GM10266 (cell line): ENCODE measurements around the gene NMRK2.

Experiments used
- DNase-seq: peaks from one replicate; pipeline ENCODE4 v3.0.0; 2012; ENCODE audit errors: extremely low spot score
- TF ChIP-seq, protein P1 (sequence below): IDR thresholded peaks from 2 replicates; pipeline ENCODE4 v1.5.1; 2012; ENCODE audit warnings: mild to moderate bottlenecking, low read depth; ENCODE audit not compliant: control insufficient read depth, insufficient read depth; ENCODE audit errors: missing control alignments

NMRK2 gene

DNA sequence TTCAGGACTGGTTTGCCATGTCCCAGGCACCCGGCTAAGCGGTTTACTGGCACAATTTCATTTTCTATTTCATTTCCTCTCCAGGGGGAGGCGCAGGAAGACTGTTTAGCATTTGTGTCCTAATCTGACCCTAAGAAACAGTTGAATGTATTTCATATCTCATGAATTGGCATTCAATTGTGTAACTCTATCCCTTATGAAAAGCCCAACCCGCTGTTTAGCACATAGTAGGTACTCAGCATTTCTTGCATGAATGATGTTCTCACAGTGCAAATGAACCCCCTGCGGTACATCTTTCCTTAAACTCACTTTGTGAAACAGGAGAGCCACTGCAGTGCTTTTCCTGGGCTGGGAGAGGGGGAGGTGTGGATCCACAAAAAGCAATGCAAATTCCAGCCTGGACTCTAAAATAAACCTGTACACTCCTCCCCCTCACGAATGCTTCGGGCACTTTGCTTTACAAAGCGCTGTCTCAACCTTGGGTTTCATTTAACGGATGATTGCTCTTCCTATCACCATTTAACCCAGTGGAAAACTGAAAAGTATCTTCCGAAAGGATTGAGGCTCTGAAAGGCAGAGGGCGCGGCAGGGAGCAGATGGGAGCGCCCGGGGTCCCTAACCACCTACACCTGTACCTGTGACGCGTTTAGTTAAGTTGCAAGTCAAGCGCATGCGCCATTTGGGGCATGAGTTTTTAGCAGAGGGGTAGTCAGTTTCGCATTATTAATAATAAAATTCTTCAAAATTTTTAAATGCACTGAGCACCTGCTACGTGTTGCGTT is 53.6 kb downstream of the NMRK2 start:
- TF ChIP-seq, protein P1, sequence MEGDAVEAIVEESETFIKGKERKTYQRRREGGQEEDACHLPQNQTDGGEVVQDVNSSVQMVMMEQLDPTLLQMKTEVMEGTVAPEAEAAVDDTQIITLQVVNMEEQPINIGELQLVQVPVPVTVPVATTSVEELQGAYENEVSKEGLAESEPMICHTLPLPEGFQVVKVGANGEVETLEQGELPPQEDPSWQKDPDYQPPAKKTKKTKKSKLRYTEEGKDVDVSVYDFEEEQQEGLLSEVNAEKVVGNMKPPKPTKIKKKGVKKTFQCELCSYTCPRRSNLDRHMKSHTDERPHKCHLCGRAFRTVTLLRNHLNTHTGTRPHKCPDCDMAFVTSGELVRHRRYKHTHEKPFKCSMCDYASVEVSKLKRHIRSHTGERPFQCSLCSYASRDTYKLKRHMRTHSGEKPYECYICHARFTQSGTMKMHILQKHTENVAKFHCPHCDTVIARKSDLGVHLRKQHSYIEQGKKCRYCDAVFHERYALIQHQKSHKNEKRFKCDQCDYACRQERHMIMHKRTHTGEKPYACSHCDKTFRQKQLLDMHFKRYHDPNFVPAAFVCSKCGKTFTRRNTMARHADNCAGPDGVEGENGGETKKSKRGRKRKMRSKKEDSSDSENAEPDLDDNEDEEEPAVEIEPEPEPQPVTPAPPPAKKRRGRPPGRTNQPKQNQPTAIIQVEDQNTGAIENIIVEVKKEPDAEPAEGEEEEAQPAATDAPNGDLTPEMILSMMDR, result peak; percentile 62
- peak; percentile 66 for DNase-seq

DNA sequence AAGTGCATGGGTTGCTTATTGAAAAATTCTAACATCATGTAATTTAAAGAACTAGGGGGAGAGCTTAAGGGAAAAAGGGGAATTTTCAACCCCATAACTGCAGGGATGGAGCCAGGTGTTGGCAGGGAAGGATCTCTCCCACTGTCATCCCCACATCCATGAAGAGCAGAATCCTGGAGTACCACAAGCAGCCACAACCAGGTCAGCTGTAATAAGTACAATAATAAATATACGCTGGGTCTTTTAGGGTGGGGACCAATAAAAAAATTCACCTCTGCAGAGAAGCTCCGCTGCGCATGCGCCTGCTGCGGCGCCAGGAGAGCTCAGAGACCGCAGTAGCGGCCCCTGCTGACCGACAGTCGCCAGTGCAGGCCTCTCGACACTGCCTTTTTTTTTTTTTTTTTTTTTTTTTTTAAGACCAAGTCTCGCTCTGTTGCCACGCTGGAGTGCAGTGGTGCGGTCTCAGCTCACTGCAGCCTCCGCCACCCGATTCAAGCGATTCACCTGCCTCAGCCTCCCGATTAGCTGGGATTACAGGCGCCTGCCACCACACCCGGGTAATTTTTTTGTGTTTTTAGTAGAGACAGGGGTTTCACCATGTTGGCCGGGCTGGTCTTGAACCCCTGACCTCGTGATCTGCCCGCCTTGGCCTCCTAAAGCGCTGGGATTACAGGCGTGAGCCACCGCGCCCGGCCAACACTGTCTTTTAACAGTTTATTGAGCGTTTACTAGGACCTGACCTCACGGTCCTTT is 54.9 kb downstream of the NMRK2 start:
- peak; percentile 87 for DNase-seq

DNA sequence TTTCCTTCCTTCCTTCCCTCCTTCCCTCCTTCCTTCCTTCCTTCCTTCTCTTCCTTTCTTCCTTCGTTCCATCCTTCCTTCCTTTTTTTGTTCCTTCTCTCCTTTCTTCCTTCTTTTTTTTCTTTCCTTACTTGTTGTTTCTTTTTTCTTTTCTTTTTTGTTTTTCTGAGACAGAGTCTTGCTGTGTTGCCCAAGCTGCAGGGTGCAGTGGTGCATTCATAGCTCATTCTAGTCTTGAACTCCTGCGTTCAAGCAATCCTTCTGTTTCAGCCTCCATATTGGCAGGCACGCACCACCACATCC is 57.9 kb downstream of the NMRK2 start:
- no peak for DNase-seq
- TF ChIP-seq, protein P1, result no peak

More for the DNA sequence above, 54.9 kb downstream of the NMRK2 start:
- TF ChIP-seq, protein P1, result peak; percentile 80
